Measurements from ENCODE around the gene TBX21.
"Not testable (repeated sequence)": the region's sequence is repeated elsewhere in the genome, so short reads cannot be mapped to it uniquely, and the experiment has no call there.

Gene TBX21

DNA sequence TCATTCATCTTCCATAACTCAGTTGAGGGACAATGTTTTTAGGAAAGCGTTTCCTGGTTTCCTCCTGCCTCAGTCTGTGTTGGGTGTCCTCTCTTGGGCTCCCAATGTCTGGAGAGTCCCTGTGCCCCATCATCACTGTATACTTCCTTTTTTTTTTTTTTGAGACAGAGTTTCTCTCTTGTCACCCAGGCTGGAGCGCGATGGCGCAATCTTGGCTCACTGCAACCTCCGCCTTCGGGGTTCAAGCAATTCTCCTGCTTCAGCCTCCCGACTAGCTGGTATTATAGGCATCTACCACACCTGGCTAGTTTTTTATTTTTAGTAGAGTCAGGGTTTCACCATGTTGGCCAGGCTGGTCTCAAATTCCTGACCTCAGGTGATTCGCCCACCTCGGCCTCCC, 40.6 kb downstream of the TBX21 start:
- not testable (repeated sequence) for DNase-seq (ENCODE audit: low read depth)

DNA sequence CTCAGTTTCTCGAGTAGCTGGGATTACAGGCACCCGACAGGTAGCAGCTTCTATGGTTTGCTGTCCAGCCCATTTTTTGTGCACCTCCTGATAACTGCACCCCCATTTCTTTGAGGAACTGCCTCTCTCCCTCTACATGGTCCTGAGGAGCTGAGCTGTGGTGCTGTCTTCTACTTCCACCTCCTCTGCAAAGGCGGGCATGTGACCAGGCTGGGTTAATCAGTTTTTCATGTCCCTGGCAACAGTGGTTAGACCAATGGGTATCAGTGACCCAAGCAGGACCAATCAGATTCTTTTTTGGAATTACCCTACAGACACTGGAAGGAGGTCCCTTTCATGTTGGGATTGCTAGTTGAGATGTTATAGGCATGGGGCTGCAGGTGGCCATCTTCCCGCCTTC, 41.3 kb downstream of the TBX21 start:
- DNase-seq (ENCODE audit: low read depth): no peak

- DNase-seq (ENCODE audit: low read depth): no peak
Observed at GRCh38 chr17:47774987-47775580, 42.0 kb downstream of the TBX21 start.

DNA sequence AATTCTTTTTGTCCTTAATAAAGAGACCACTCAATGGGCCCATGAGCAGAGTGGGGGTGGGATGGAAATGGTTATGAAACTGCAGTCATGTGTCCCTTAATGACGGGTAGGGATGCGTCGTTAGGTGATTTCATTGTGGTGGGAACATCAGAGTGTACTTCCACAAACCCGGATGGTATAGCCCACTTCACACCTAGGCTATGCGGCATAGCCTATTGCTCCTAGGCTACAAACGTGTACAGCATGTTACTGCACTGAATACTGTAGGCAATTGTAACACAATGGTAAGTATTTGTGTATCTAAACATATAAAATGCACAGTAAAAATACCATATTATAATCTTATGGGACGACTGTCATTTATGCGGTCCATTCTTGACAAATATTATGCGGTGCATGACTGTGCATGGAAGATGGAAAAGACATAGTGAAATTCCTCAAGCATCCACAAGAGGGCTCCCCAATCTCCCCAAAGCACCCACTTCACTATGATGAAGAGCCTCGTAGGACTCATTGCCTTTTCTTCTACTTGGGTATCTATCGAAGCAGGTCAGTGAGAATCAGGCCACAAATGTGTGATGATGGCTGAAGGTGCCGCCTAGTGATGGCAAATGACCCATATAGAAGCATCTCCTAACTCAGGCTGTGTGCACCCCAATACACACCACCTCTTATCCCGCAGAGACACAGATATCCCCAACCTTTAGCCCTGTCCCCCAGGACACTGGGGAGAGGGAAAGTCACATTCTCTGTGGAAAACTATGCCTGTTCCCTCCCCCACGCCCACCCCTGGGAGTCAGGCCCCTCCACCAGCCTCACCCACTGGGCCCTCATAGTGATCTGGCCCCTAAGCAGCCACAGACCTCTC, 43.5 kb downstream of the TBX21 start:
- DNase-seq (ENCODE audit: low read depth): no peak

DNA sequence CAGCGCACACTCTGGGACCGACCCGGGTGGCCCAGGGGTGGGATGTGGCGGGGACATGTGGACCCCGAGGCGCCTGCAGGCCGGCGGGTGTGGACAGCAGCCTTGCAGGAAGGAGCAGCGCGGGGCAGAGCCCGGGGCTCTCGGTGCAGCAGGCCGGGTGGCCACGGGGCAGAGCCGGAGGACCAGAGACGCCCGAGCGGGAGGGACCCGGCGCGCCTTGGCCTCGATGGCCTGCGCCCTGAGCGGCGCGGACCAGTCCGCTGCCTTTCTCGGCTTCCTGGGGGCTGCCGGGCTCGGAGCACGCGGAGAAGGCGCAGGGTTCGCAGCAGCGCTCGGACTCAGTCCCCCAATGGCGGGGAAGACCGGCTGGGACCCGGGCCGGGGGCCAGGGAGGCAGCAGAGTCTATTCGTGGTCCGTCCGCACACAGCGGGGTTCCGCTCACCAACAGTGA, 45.2 kb downstream of the TBX21 start:
- no peak for DNase-seq (ENCODE audit: low read depth)

GRCh38 chr17:47781397-47781796, 48.4 kb downstream of the TBX21 start:
- no peak for DNase-seq (ENCODE audit: low read depth)

- no peak for DNase-seq (ENCODE audit: low read depth)
Observed at GRCh38 chr17:47785538-47786123, 52.6 kb downstream of the TBX21 start.

- peak; percentile 47 for DNase-seq (ENCODE audit: low read depth)
Observed at GRCh38 chr17:47789611-47790561, 56.9 kb downstream of the TBX21 start.

DNA sequence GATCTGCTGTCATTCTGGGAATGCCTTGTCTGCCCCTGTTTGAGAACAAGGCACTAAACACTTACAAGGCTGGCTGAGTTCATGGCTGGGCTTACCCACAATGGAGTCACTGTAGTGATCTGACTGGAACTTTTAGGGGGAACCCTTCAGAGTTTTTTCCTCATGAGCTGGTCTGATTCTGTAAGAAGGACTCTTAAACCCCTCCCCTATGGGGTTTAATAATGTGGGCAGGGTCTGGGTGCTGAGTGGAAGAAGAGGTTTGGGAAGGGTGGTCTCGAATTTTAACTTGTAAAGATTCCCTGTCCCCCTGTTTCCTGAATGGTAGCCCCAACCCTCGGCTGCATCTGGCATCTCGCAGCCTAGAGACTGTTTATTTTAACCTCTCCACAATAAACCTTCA, 58.0 kb downstream of the TBX21 start:
- DNase-seq (ENCODE audit: low read depth): no peak

DNA sequence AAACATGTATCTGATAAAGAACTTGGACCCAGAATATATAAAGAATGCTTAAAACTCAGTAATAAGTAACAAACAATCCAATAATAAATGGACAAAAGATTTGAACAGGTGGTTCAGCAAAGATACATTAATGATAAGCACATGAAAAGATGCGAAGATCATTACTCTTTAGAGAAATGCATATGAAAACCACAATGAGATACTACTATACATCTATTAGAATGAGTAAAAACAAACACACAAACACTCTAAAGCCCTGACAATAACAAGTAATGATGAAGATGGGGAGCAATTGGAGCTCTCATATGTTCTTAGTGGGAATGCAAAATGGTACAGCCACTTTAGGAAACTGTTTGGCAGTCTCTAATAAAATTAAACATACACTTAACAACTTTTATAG, 59.4 kb downstream of the TBX21 start:
- DNase-seq (ENCODE audit: low read depth): no peak

- no peak for DNase-seq (ENCODE audit: low read depth)
Observed at GRCh38 chr17:47792979-47793378, 59.9 kb downstream of the TBX21 start.
